HUDEP-2 (cell line): Measurements from ENCODE around the gene PRKCA.
"Not testable (repeated sequence)": the region's sequence is repeated elsewhere in the genome, so short reads cannot be mapped to it uniquely, and the experiment has no call there.

ENCODE experiments used
- DNase-seq, 76 experiments: peaks; one replicate each; lab custom pipeline; 2025; ENCODE audit not compliant: unreplicated experiment in 76 of 76; lab: John Stamatoyannopoulos, UW

The PRKCA gene

GRCh38 chr17:66287911-66288310 lies 14.5 kb upstream of the PRKCA start:
- DNase-seq: no peak

- DNase-seq: peak in 3 of 76 experiments; percentile 21 to 27 (median 22)
Observed at GRCh38 chr17:66290101-66290722, 12.2 kb upstream of the PRKCA start.

- DNase-seq: no peak
Observed at GRCh38 chr17:66292353-66292752, 10.1 kb upstream of the PRKCA start.

GRCh38 chr17:66296289-66296725 lies 6.1 kb upstream of the PRKCA start:
- peak in 4 of 76 experiments; percentile 4 to 20 (median 9) for DNase-seq

GRCh38 chr17:66297443-66297842 lies 5.0 kb upstream of the PRKCA start:
- DNase-seq: not testable (repeated sequence)

- no peak for DNase-seq
Observed at GRCh38 chr17:66299711-66300110, 2.7 kb upstream of the PRKCA start.

GRCh38 chr17:66300956-66301355 lies 1.5 kb upstream of the PRKCA start:
- DNase-seq: no peak

GRCh38 chr17:66301367-66301863 lies 998 bp upstream of the PRKCA start:
- no peak for DNase-seq

- DNase-seq: peak in 29 of 76 experiments; percentile 4 to 51 (median 27)
Observed at GRCh38 chr17:66302761-66303626, 581 bp downstream of the PRKCA start.

- peak in 2 of 76 experiments; percentile 6 to 11 for DNase-seq
Observed at GRCh38 chr17:66304304-66305174, 2.1 kb downstream of the PRKCA start.

- no peak for DNase-seq
Observed at GRCh38 chr17:66306446-66306845, 4.0 kb downstream of the PRKCA start.

- DNase-seq: no peak
Observed at GRCh38 chr17:66307257-66307656, 4.8 kb downstream of the PRKCA start.

- no peak for DNase-seq
Observed at GRCh38 chr17:66308856-66309255, 6.4 kb downstream of the PRKCA start.

- no peak for DNase-seq
Observed at GRCh38 chr17:66309793-66310192, 7.4 kb downstream of the PRKCA start.

- DNase-seq: no peak
Observed at GRCh38 chr17:66310528-66311148, 8.2 kb downstream of the PRKCA start.

GRCh38 chr17:66312912-66313311 lies 10.5 kb downstream of the PRKCA start:
- DNase-seq: no peak

- no peak for DNase-seq
Observed at GRCh38 chr17:66313325-66313724, 10.9 kb downstream of the PRKCA start.

GRCh38 chr17:66313995-66314659 lies 11.7 kb downstream of the PRKCA start:
- DNase-seq: no peak

- DNase-seq: no peak
Observed at GRCh38 chr17:66317629-66318028, 15.2 kb downstream of the PRKCA start.

GRCh38 chr17:66319226-66319625 lies 16.8 kb downstream of the PRKCA start:
- no peak for DNase-seq
